Prostate gland (tissue), 1 donor: ENCODE data around the gene CARD14.

ENCODE experiments used
- POLR2A ChIP-seq: fragments of 450-650 bp; IDR thresholded peaks from one replicate; pipeline ENCODE4 v1.6.1; 2016; ENCODE audit warnings: antibody characterized with exemption, mild to moderate bottlenecking
- POLR2AphosphoS5 ChIP-seq: sonication (generic); formaldehyde crosslinking; IDR thresholded peaks from one replicate; pipeline ENCODE4 v1.6.1; 2017; ENCODE audit warnings: antibody characterized with exemption

DNA sequence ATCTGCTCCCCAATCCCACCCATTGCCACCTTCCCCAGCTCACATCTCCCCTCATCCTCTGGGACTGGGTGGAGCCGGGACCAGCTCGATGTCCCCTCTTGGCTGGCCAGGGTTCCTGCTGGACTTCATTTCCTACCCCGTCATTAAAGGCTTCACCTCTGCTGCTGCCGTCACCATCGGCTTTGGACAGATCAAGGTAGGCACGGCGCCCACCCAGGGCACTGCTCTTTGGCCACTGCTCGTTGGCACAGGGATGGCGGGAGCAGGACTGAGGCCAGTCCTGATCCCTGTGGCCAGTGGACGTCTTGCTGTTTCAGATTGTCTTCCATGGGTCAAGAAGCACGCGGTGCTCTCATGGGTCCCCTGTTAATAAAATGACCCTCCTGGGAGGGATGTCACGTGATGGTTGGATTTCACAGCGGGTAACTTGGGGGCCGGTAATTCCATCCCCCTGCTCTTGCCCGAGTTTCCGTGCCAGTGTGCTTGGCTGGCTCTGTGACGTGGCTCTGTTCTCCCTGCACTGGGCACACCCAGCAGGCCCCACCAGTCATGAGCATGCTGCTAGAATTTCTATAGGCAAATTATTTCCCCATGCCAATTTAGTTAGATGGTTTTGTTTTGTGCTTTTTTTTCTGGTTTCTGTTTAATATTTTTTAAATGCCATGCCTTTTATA, 53.4 kb downstream of the CARD14 start:
- no peak for TF ChIP-seq POLR2A
- no peak for TF ChIP-seq POLR2AphosphoS5
